Epithelial cell of esophagus (primary cell): ENCODE measurements around the gene RNH1.
"Not testable (repeated sequence)": the region's sequence is repeated elsewhere in the genome, so short reads cannot be mapped to it uniquely, and the experiment has no call there.

Experiments used
- DNase-seq: peaks from one replicate; pipeline ENCODE4 v3.0.0; 2010; ENCODE audit warnings: low read depth
- H3K4me3 ChIP-seq: 2 replicates; pipeline ENCODE4 v1.5.1; 2011; ENCODE audit warnings: mild to moderate bottlenecking, low read length, control low read depth
- TF ChIP-seq, protein P1 (sequence below): IDR thresholded peaks from 2 replicates; pipeline ENCODE4 v1.5.1; 2011; ENCODE audit warnings: low read depth, mild to moderate bottlenecking, low read length, control low read depth, inconsistent platforms; ENCODE audit not compliant: insufficient read depth; ENCODE audit errors: missing control alignments

The RNH1 gene

GRCh38 chr11:472272-472671 lies 34.8 kb downstream of the RNH1 start:
- DNase-seq = no peak

DNA sequence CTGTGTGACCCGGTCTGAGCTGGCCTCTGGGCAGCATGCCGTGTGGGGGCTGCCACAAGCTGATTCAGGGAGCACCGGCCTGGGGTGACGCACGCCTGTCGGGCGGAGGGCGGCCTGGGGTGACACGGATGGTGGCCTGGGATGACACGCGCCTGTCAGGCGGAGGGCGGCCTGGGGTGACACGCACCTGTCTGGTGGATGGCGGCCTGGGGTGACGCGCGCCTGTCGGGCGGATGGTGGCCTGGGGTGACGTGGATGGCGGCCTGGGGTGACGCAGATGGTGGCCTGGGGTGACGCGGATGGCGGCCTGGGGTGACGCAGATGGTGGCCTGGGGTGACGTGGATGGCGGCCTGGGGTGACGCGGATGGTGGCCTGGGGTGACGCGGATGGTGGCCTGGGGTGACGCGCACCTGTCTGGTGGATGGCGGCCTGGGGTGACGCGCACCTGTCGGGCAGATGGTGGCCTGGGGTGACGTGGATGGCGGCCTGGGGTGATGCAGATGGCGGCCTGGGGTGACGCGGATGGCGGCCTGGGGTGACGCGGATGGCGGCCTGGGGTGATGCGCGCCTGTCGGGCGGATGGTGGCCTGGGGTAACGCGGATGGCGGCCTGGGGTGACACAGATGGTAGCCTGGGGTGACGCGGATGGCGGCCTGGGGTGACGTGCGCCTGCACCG lies 35.4 kb downstream of the RNH1 start:
- TF ChIP-seq, protein P1, sequence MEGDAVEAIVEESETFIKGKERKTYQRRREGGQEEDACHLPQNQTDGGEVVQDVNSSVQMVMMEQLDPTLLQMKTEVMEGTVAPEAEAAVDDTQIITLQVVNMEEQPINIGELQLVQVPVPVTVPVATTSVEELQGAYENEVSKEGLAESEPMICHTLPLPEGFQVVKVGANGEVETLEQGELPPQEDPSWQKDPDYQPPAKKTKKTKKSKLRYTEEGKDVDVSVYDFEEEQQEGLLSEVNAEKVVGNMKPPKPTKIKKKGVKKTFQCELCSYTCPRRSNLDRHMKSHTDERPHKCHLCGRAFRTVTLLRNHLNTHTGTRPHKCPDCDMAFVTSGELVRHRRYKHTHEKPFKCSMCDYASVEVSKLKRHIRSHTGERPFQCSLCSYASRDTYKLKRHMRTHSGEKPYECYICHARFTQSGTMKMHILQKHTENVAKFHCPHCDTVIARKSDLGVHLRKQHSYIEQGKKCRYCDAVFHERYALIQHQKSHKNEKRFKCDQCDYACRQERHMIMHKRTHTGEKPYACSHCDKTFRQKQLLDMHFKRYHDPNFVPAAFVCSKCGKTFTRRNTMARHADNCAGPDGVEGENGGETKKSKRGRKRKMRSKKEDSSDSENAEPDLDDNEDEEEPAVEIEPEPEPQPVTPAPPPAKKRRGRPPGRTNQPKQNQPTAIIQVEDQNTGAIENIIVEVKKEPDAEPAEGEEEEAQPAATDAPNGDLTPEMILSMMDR = no peak
- DNase-seq = no peak
- H3K4me3 ChIP-seq = no peak overlapping the region

More at GRCh38 chr11:472272-472671, 34.8 kb downstream of the RNH1 start:
- H3K4me3 ChIP-seq = no peak overlapping the region
- TF ChIP-seq, protein P1 = no peak

DNA sequence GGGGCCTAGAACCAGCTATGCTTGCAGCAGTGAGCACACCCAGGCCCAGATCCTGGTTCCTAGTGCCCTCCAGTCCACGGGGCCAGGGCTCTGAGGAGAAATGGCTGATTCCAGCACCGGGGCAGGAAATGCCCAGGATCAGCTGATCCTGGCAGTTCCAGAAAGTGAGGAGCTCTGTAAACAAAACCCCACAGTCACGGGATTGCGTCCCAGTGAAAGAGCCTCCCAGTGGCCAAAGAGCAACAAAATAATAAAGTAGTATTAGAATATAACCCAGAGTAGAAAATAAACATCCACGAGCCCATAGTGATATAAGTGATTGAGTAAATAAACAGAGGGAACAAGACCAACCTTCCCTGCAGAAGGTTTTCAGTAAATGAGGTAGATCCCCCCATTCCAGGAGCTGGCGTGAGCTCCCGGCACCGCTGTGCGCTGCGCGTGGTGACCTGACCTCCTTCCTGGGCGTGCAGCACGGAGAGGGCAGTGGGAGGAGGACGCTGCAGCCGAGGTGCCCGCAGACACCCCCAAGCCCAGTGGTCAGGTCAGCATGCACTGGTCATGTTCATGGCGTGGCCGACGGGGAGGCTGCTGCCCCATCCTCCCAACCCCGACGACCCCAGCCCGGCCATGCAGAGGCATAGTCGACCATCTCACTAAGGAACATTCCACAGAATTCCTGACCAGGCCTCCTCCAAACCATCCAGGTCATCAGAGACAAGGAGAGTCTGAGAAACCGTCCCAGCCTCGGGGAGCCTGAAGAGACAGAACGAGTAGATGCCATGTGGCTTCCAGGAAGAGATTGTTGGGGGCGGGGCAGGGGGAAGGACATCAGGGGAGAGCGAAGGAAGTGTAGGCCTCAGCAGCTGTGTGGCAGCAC lies 37.1 kb downstream of the RNH1 start:
- peak overlapping the region; percentile 22 for H3K4me3 ChIP-seq
- DNase-seq = peak; percentile 46
- TF ChIP-seq, protein P1 = peak; percentile 33

- DNase-seq = not testable (repeated sequence)
- H3K4me3 ChIP-seq = peak overlapping the region; percentile 22
Observed at GRCh38 chr11:469026-469683, 37.9 kb downstream of the RNH1 start.

GRCh38 chr11:468493-468892 lies 38.5 kb downstream of the RNH1 start:
- H3K4me3 ChIP-seq = no peak overlapping the region
- TF ChIP-seq, protein P1 = no peak
- no peak for DNase-seq

DNA sequence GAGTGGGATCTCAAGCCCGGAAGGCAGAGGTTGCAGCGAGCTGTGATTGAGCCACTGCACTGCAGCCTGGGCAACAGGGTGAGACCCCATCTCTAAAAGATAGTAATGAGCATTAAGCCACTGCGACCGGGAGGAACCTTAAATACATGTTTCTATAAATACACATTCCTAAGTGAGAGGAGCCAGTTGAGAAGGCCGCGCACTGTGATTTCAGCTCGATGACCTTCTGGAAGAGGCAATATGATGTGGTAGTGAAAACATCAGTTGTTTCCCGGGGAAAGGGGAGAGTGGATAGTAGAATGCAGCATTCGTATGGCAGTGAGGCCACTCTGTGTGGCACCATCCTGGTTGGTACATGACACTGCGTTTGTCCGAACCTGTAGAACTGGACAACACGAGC lies 39.0 kb downstream of the RNH1 start:
- H3K4me3 ChIP-seq = no peak overlapping the region
- TF ChIP-seq, protein P1 = no peak
- no peak for DNase-seq

- no peak overlapping the region for H3K4me3 ChIP-seq
- DNase-seq = peak; percentile 76
- TF ChIP-seq, protein P1 = no peak
Observed at GRCh38 chr11:465896-466530, 41.0 kb downstream of the RNH1 start.
